PFSK-1 (cell line): ENCODE data around the gene TARBP1.

Experiments used
- FOXP2 ChIP-seq: optimal IDR thresholded peaks from 2 replicates; pipeline ENCODE3; 2011; ENCODE audit warnings: borderline replicate concordance, control low read depth, inconsistent platforms; ENCODE audit not compliant: insufficient read depth; ENCODE audit errors: extremely low read length, extremely low read depth
- POLR2AphosphoS5 ChIP-seq: IDR thresholded peaks from 2 replicates; pipeline ENCODE4 v1.6.1; 2012; ENCODE audit warnings: low read depth, mild to moderate bottlenecking, control low read depth, low read length, moderate library complexity
- REST ChIP-seq, 2 experiments: IDR thresholded peaks; 2 replicates each; pipeline versions ENCODE4 v1.6.1 to v1.8.0; 2011 to 2012; ENCODE audit warnings: low read depth in 2 of 2, low read length in 2 of 2, control low read depth in 1 of 2, inconsistent platforms in 1 of 2, mild to moderate bottlenecking in 1 of 2, moderate library complexity in 1 of 2; ENCODE audit not compliant: insufficient read depth in 1 of 2
- SIN3A ChIP-seq: IDR thresholded peaks from 2 replicates; pipeline ENCODE4 v1.6.1; 2012; ENCODE audit warnings: mild to moderate bottlenecking, low read length, moderate library complexity, borderline replicate concordance; ENCODE audit not compliant: insufficient read depth
- TAF1 ChIP-seq: IDR thresholded peaks from 2 replicates; pipeline ENCODE4 v1.6.1; 2012; ENCODE audit warnings: low read length, control low read depth, borderline replicate concordance; ENCODE audit not compliant: insufficient read depth

Gene TARBP1

DNA sequence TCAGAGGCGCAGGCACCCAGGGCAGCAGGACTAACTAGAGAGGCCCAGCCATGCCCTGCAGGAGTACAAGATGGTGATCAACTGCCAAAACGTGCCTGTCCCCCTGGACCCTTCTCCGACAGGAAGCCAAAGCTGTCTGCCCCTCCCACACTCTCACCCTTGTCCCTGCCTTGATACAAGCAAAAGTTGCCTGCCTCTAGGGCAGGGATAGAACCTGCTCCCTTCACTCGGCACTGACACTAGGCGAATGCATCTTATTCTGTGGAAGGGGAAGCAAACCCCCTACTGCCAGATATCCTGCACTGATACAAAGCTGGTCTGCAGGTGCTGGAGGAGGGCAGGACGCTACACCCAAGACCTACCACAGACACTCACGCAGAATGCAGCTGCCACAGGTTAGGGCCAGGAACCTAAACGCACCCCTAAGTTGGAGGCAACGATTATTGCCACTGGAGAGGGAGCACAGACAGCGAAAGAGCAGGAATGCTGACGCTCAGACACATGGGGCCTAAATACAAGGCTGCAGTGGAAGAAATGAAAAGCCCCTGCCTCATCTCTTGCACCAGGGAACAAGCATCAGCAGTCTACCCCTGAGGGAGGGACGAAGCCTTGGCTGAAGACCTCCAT lies 3.7 kb downstream of the TARBP1 start:
- no peak for TF ChIP-seq SIN3A

GRCh38 chr1:234474375-234474774 lies 4.6 kb downstream of the TARBP1 start:
- TF ChIP-seq TAF1, result no peak
- TF ChIP-seq SIN3A, result no peak

DNA sequence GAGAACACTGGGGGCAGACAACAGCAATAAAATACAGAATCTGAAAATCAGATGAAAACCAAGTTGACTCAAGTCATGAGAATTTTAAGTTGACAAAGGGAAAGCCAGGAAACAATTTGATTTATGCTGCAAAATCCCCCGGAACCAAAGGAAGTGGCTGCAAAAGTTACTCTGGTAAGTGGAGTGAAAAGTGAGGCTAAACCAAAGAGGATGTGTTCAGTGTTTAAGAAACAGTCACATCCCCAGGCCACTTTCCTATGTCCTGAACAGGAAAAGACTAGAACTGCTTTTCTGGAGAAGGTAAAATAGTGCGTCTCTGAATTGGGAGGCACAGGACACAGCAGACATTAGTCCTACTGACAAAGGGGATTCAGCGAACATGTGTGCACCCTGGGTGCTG lies 5.9 kb downstream of the TARBP1 start:
- TF ChIP-seq SIN3A (no peak), TAF1 (no peak), REST (IDR thresholded peaks at IDR 0.05; ENCODE audit: insufficient read depth in 1 of 2, low read depth in 2 of 2, low read length in 2 of 2) (no peak), FOXP2 (no peak), POLR2AphosphoS5 (no peak)

DNA sequence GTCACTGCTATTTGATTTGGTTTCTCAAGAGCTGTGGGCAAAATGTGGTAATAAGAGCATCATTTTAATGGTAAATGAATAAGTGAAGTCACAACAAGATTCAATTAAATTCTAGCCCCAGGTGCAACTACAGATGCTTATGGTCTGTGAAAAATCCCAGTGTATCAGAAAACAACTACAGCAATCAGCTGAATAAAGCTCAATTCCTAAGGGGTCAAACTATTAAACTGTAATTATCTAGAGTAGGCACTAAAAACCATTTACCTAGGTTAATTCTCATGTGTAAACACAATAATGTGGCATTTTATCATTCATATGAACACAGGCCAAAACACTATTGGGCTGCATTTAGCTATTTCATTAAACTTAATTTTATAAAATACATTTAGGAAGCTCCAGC lies 9.6 kb downstream of the TARBP1 start:
- TF ChIP-seq FOXP2 (no peak), TAF1 (no peak), SIN3A (no peak)

DNA sequence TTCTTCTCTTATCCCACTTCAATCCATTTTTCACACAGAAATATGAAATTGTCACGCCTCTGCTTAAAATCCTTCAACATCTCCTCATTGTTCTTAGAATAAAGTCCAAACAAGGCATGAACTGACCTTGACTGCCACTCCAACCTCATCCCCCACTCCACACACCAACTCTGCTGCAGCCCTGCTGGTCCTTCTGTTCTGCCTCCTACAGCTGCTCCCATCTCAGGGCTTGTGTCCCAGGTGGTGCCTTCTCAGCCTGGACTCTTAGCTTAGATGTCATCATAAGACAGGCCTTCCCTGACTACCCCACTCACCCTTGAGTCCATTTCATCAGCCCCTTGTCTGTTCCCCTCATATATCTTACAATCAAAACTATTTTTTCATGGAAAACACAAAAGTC lies 10.4 kb downstream of the TARBP1 start:
- TF ChIP-seq SIN3A (no peak), REST (IDR thresholded peaks at IDR 0.05; ENCODE audit: insufficient read depth in 1 of 2, low read depth in 2 of 2, low read length in 2 of 2) (no peak), TAF1 (no peak), POLR2AphosphoS5 (no peak), FOXP2 (no peak)

DNA sequence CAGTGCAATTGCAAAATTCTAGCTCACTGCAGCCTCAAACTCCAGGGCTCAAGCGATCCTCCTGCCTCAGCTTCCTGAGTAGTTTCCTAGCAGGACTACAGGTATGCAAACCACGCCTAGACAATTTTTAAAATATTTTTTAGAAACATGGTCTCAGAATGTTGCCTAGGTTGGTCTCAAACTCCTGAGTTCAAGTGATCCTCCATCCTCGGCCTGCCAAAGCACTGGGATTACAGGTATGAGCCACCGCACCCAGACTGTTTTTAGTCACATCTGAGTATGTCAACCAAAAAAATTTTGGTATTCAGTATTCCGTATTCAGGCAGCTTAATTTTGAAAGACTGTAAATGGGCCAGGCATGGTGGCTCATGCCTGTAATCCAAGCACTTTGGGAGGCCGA lies 11.2 kb downstream of the TARBP1 start:
- no peak for TF ChIP-seq REST (IDR thresholded peaks at IDR 0.05; ENCODE audit: insufficient read depth in 1 of 2, low read depth in 2 of 2, low read length in 2 of 2)
- TF ChIP-seq SIN3A, result no peak
- TF ChIP-seq FOXP2, result no peak
- no peak for TF ChIP-seq TAF1
- no peak for TF ChIP-seq POLR2AphosphoS5

- TF ChIP-seq FOXP2 (no peak), POLR2AphosphoS5 (no peak), TAF1 (no peak), SIN3A (no peak), REST (IDR thresholded peaks at IDR 0.05; ENCODE audit: insufficient read depth in 1 of 2, low read depth in 2 of 2, low read length in 2 of 2) (no peak)
Measured at GRCh38 chr1:234466945-234467344, 12.0 kb downstream of the TARBP1 start.
